Upper lobe of right lung (tissue), 1 donor: ENCODE data around the gene MAP4K5. TPM values are rescaled to one million over a fixed set of nuclear protein-coding genes. Genes with fewer than 3 reads are reported as not detected.
A peak's percentile ranks its signal among the peaks of the same experiment; 100 is the strongest.
"Not testable (repeated sequence)": the region's sequence is repeated elsewhere in the genome, so short reads cannot be mapped to it uniquely, and the experiment has no call there.

Experiments
- ATAC-seq: fragments of 200-7000 bp; cut with Tn5 transposase; one replicate; pipeline ENCODE4 v1.9.1; 2020; ENCODE audit warnings: mild to moderate bottlenecking, moderate library complexity
- DNase-seq: peaks from one replicate; pipeline ENCODE4 v3.0.0-alpha.2; 2020
- H3K27ac ChIP-seq: fragments of 200-600 bp; one replicate; pipeline ENCODE4 v1.8.0; 2022
- H3K27me3 ChIP-seq: fragments of 200-600 bp; one replicate; pipeline ENCODE4 v1.8.0; 2022; ENCODE audit warnings: mild to moderate bottlenecking
- H3K36me3 ChIP-seq: fragments of 200-600 bp; one replicate; pipeline ENCODE4 v1.8.0; 2022
- H3K4me1 ChIP-seq: fragments of 200-600 bp; one replicate; pipeline ENCODE4 v1.8.0; 2022
- H3K4me3 ChIP-seq: fragments of 200-600 bp; one replicate; pipeline ENCODE4 v1.8.0; 2022; ENCODE audit warnings: mild to moderate bottlenecking
- H3K9me3 ChIP-seq: fragments of 200-600 bp; one replicate; pipeline ENCODE4 v1.8.0; 2022
- intact Hi-C: fragments of 100-400 bp; cut with DNase I; formaldehyde crosslinking; loops from one replicate; pipeline ENCODE4 v1.11.0; 2022
- total RNA-seq: library from RNA; stranded (reverse); fragmentation: NEBNext Ultra II Directional; extraction: Animal tissue kit (Norgen Biotek cat#: 25700); gene quantifications from one replicate; pipeline ENCODE4 v1.2.1, GENCODE V29; 2021
- TF ChIP-seq, protein P1 (sequence below): fragments of 200-600 bp; IDR thresholded peaks from one replicate; pipeline ENCODE4 v1.8.0; 2022; ENCODE audit warnings: antibody characterized with exemption
- donor health status: DM: no; HTN: yes; CAD: no; lungs with severe emphysema.

The MAP4K5 gene
- total RNA-seq, 1 donor from 2014 or later: 46.3 TPM

DNA sequence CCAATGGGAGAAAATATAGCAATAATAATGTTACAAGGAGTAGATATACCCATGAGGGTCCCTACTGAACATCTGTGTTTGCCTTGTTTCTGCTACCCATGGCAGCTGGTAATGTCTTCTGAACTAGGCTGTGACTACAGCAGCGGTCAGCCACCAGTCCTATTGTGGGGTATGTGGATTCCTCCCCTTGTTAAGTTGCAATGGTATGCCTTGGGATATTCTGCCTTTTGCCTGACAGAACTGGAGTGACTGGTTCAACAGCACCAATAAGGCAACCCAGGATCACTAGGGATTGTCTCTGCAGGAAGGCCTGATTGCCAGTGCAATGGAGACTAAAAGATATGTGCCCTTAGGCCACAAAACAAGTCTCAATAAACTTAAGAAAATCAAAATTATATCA, 17.9 kb upstream of the MAP4K5 start:
- Histone ChIP-seq H3K4me3 (no peak overlapping the region), H3K27me3 (no peaks in the 10 kb centered on the region), H3K4me1 (no peaks in the 10 kb centered on the region), H3K27ac (no peak overlapping the region), H3K36me3 (no peaks in the 10 kb centered on the region), H3K9me3 (no peaks in the 10 kb centered on the region)
- ATAC-seq: no peak
- TF ChIP-seq, protein P1, sequence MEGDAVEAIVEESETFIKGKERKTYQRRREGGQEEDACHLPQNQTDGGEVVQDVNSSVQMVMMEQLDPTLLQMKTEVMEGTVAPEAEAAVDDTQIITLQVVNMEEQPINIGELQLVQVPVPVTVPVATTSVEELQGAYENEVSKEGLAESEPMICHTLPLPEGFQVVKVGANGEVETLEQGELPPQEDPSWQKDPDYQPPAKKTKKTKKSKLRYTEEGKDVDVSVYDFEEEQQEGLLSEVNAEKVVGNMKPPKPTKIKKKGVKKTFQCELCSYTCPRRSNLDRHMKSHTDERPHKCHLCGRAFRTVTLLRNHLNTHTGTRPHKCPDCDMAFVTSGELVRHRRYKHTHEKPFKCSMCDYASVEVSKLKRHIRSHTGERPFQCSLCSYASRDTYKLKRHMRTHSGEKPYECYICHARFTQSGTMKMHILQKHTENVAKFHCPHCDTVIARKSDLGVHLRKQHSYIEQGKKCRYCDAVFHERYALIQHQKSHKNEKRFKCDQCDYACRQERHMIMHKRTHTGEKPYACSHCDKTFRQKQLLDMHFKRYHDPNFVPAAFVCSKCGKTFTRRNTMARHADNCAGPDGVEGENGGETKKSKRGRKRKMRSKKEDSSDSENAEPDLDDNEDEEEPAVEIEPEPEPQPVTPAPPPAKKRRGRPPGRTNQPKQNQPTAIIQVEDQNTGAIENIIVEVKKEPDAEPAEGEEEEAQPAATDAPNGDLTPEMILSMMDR: no peak
- no peak for DNase-seq
- intact Hi-C loops: no loop called here

DNA sequence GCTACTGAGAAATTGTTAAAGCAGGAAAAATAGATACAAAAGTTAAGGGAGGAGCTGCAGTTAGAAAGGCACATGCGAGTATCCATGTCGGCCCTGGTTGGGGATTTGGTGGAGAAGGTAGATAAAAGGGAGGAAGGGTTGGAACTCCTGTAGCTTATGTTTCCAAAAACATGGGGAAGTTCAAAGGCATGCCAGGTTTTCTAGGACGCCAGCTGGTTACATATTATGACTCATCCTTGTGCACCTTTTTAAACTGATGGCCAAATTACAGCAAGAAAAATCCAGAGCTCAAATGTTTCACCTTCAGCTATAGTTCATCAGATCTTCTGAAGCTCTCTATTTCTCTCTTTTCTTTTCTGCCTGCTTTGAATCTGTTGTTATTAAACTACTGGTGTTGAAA, 13.2 kb upstream of the MAP4K5 start:
- TF ChIP-seq, protein P1: no peak
- no peaks in the 10 kb centered on the region for H3K36me3 ChIP-seq
- DNase-seq (no peak), ATAC-seq (no peak)
- H3K4me3 ChIP-seq: no peak overlapping the region
- H3K4me1 ChIP-seq: no peaks in the 10 kb centered on the region
- H3K27me3 ChIP-seq: no peaks in the 10 kb centered on the region
- intact Hi-C loops: no loop called here
- H3K9me3 ChIP-seq: no peaks in the 10 kb centered on the region
- no peak overlapping the region for H3K27ac ChIP-seq

DNA sequence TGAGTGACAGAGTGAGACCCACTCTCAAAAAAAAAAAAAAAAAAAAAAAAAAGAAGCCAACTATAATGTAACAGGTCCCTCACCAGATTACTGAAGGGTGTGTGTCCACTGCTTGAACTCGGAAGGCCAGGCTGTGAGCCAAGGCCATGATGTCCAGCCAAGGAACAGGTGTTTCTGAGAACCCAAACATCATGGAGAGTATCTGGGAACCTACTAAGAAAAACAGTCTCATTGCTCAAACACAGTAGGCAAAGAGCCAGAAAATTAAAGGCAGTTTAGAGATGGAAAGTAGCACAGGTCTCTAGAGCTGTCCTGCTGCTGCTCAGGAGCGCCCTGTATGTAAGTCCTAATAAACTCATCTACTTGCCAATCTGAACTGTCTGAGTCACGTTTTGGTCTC, 12.5 kb upstream of the MAP4K5 start:
- Histone ChIP-seq H3K9me3 (no peaks in the 10 kb centered on the region), H3K27me3 (no peaks in the 10 kb centered on the region), H3K4me3 (no peak overlapping the region), H3K36me3 (no peaks in the 10 kb centered on the region), H3K27ac (no peak overlapping the region), H3K4me1 (no peaks in the 10 kb centered on the region)
- TF ChIP-seq, protein P1: no peak
- ATAC-seq: peak; percentile 59
- intact Hi-C loops: no loop called here
- peak; percentile 77 for DNase-seq

DNA sequence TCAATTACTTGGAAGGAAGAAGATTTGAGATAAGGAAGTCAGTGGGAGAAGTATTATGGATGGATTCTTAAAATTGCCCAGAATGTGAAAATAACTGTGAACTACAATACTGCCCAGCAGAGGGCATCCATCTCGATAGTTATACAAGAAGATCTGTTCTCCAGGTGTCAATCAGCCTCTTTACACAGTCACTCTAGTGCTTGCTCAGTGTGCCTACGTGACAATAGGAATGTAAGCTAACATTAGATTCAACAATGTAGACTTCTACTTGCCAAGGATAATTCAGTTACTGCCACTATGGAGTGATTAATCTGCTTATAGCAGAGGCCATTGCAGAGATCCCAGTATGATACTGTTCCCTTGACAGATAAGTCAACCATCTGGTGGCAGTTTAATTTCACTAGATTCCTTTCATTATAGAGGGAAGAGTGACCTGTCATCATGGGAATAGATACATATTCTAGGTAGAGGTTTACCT, 10.6 kb upstream of the MAP4K5 start:
- Histone ChIP-seq H3K27me3 (no peaks in the 10 kb centered on the region), H3K4me1 (no peaks in the 10 kb centered on the region), H3K9me3 (no peaks in the 10 kb centered on the region), H3K27ac (no peak overlapping the region), H3K4me3 (no peak overlapping the region), H3K36me3 (no peaks in the 10 kb centered on the region)
- TF ChIP-seq, protein P1: peak; percentile 66
- DNase-seq: no peak
- peak; percentile 93 for ATAC-seq
- intact Hi-C loops: no loop called here

DNA sequence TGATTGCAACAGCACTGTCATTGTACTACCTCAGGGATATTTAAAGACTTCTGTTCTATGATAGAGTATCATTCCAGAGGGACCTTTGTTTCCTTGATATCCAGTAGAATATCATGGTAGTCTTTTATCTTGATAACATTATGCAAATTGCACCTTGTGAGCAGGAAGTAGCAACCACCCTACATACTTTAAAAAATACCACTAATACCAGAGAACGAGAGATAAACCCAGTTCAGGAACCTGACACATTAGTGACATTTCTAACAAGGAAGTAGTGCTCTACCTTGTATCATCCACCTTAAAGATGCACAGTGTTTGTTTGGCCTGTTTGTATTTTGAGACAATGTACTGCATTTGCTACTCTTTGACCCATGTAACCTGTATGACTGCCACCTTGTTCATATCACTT, 8.8 kb upstream of the MAP4K5 start:
- H3K27me3 ChIP-seq: no peaks in the 10 kb centered on the region
- ATAC-seq (no peak), DNase-seq (no peak)
- H3K9me3 ChIP-seq: no peaks in the 10 kb centered on the region
- intact Hi-C loops: no loop called here
- no peaks in the 10 kb centered on the region for H3K36me3 ChIP-seq
- TF ChIP-seq, protein P1: no peak
- no peak overlapping the region for H3K4me3 ChIP-seq
- no peak overlapping the region for H3K27ac ChIP-seq
- no peaks in the 10 kb centered on the region for H3K4me1 ChIP-seq

DNA sequence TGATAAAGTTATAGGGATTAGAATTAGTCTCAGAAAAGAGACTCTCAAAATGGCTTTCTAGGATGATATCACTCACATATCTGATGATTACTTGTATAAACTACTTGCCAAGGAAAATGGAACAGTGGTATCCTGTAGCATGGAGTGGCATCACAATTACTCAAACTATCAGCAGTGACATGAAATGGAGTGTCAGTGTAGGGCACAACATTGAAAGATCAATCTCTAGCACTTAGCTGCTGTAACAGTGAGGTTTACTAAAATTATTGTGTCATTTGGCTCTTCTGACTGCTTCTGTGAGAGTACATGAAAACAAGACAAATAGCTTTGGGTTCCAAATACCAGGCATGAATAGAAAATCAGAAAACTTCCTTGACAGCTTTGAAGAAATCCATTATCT, 6.7 kb upstream of the MAP4K5 start:
- Histone ChIP-seq H3K4me1 (no peaks in the 10 kb centered on the region), H3K9me3 (no peaks in the 10 kb centered on the region), H3K27me3 (no peaks in the 10 kb centered on the region), H3K4me3 (no peak overlapping the region), H3K27ac (no peak overlapping the region), H3K36me3 (no peaks in the 10 kb centered on the region)
- DNase-seq (no peak), ATAC-seq (no peak)
- intact Hi-C loops: loop anchor here (10.0 kb wide), 1 partner anchor 214 kb away; no protein-coding TSS in a partner anchor
- TF ChIP-seq, protein P1: no peak

DNA sequence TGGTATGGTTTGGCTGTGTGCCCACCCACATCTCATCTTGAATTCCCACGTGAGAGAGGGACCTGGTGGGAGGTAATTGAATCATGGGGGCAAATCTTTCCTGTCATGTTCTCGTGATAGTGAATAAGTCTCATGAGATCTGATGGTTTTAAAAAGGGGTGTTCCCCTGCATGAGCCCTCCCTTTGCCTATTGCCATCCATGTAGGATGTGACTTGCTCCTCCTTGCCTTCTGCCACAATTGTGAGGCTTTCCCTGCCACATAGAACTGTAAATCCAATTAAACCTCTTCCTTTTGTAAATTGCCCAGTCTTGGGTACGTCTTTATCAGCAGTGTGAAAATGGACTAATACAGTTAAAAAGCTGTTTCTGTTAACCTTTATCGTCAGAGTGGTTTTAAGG, 5.7 kb upstream of the MAP4K5 start:
- intact Hi-C loops: loop anchor here (10.0 kb wide), 1 partner anchor 213 kb away; no protein-coding TSS in a partner anchor
- not testable (repeated sequence) for H3K9me3 ChIP-seq, H3K4me3 ChIP-seq, H3K27me3 ChIP-seq, DNase-seq, H3K36me3 ChIP-seq, H3K4me1 ChIP-seq, H3K27ac ChIP-seq, ATAC-seq
